Progenitor cell of endocrine pancreas (in vitro differentiated cells): ENCODE measurements around the gene PSMG4. TPM values are rescaled to one million over a fixed set of nuclear protein-coding genes. Genes with fewer than 3 reads are reported as not detected.

Experiments
- DNase-seq: peaks from one replicate; pipeline ENCODE4 v3.0.0; 2021; ENCODE audit warnings: low spot score; ENCODE audit not compliant: unreplicated experiment
- H3K27ac Mint-ChIP-seq: 2 replicates; pipeline ENCODE4 v1.8.0; 2021; ENCODE audit warnings: mild to moderate bottlenecking, moderate library complexity, mixed read lengths
- H3K27me3 Mint-ChIP-seq: 2 replicates; pipeline ENCODE4 v1.8.0; 2021; ENCODE audit warnings: mixed read lengths
- H3K36me3 Mint-ChIP-seq: 2 replicates; pipeline ENCODE4 v1.8.0; 2022; ENCODE audit warnings: mixed read lengths; ENCODE audit not compliant: insufficient read depth
- H3K4me1 Mint-ChIP-seq: 2 replicates; pipeline ENCODE4 v1.8.0; 2021; ENCODE audit warnings: low read depth, mixed read lengths
- H3K4me3 Mint-ChIP-seq: 2 replicates; pipeline ENCODE4 v1.8.0; 2021; ENCODE audit warnings: low read depth, mild to moderate bottlenecking, moderate library complexity, mixed read lengths
- H3K9me3 Mint-ChIP-seq: 2 replicates; pipeline ENCODE4 v1.8.0; 2021; ENCODE audit warnings: low read depth, mixed read lengths
- total RNA-seq: library from RNA; stranded (reverse); gene quantifications from 2 replicates; pipeline ENCODE4 v1.2.1, GENCODE V29; 2021
- TF ChIP-seq, protein P1 (sequence below): fragments of 200-600 bp; sonication (generic); IDR thresholded peaks from one replicate; pipeline ENCODE4 v1.5.0; 2021; ENCODE audit warnings: antibody characterized with exemption, mild to moderate bottlenecking; ENCODE audit not compliant: unreplicated experiment

Gene PSMG4
- total RNA-seq, 1 donor from 2014 or later, result 17.7 TPM

DNA sequence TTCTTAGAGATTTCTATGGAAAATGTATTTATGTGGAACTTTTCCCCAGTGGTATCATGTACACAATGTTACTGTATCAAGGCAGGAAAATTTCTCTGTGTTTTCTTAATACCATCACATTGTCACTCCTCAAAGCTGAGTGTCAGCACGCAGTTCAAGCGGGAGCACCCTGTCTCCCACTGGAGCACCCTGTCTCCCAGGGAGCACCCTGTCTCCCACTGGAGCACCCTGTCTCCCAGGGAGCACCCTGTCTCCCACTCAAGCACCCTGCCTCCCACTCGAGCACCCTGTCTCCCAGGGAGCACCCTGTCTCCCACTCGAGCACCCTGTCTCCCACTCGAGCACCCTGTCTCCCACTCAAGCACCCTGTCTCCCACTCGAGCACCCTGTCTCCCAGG is 51.3 kb downstream of the PSMG4 start:
- no peak for DNase-seq
- H3K9me3 Mint-ChIP-seq, result no peaks in the 10 kb centered on the region
- no peak overlapping the region for H3K27ac Mint-ChIP-seq
- peaks cover 3% of the 10 kb centered on the region for H3K27me3 Mint-ChIP-seq
- no peaks in the 10 kb centered on the region for H3K4me1 Mint-ChIP-seq
- H3K36me3 Mint-ChIP-seq, result peaks cover 13% of the 10 kb centered on the region
- TF ChIP-seq, protein P1, sequence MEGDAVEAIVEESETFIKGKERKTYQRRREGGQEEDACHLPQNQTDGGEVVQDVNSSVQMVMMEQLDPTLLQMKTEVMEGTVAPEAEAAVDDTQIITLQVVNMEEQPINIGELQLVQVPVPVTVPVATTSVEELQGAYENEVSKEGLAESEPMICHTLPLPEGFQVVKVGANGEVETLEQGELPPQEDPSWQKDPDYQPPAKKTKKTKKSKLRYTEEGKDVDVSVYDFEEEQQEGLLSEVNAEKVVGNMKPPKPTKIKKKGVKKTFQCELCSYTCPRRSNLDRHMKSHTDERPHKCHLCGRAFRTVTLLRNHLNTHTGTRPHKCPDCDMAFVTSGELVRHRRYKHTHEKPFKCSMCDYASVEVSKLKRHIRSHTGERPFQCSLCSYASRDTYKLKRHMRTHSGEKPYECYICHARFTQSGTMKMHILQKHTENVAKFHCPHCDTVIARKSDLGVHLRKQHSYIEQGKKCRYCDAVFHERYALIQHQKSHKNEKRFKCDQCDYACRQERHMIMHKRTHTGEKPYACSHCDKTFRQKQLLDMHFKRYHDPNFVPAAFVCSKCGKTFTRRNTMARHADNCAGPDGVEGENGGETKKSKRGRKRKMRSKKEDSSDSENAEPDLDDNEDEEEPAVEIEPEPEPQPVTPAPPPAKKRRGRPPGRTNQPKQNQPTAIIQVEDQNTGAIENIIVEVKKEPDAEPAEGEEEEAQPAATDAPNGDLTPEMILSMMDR, result no peak
- no peak overlapping the region for H3K4me3 Mint-ChIP-seq

DNA sequence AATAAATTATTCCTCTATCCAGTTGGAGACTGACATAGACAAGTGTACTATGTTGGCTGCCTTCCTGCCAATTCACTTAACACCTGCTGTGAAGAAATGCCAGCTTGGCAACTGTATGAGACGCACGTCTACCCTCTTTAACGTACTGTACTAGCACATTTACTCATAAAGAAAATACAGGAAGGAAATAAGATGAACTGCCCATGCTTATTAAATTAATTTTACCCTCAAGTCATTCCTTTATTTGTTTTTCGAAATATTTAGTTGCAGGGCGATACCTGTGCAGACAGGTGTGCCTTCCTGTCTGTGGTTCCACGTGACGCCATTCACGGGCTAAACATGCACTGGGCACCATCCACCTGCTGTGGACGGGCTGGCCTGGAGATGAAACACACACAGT is 52.0 kb downstream of the PSMG4 start:
- no peaks in the 10 kb centered on the region for H3K9me3 Mint-ChIP-seq
- H3K27me3 Mint-ChIP-seq, result peaks cover 3% of the 10 kb centered on the region
- DNase-seq, result no peak

DNA sequence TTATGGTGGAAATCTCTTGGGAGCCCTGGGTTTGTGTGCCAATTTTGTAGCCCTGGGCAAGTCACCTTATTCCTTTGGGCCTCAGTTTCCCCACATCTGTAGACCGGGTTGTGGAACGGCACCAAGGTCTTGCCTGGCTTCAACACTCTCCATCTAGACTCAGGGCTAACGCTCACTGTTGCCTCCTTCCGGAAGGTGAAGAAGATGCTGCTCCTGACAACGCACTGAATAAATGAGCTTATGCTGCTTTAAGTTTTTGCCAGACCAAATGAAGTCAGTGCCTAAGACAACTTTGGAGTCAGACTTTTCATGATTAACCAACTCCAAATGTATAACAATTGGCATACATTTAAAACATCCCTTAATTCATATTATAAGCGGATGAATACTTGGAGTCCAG is 53.1 kb downstream of the PSMG4 start:
- no peaks in the 10 kb centered on the region for H3K9me3 Mint-ChIP-seq
- H3K4me1 Mint-ChIP-seq, result no peaks in the 10 kb centered on the region
- TF ChIP-seq, protein P1, result no peak
- H3K4me3 Mint-ChIP-seq, result no peak overlapping the region
- peaks cover 12% of the 10 kb centered on the region for H3K36me3 Mint-ChIP-seq
- H3K27me3 Mint-ChIP-seq, result peaks cover 3% of the 10 kb centered on the region
- peak overlapping the region; percentile 6 for H3K27ac Mint-ChIP-seq
- DNase-seq, result no peak

More for the DNA sequence above, 52.0 kb downstream of the PSMG4 start:
- H3K4me3 Mint-ChIP-seq, result no peak overlapping the region
- peaks cover 12% of the 10 kb centered on the region for H3K36me3 Mint-ChIP-seq
- no peak overlapping the region for H3K27ac Mint-ChIP-seq
- H3K4me1 Mint-ChIP-seq, result no peaks in the 10 kb centered on the region
- TF ChIP-seq, protein P1, result no peak

DNA sequence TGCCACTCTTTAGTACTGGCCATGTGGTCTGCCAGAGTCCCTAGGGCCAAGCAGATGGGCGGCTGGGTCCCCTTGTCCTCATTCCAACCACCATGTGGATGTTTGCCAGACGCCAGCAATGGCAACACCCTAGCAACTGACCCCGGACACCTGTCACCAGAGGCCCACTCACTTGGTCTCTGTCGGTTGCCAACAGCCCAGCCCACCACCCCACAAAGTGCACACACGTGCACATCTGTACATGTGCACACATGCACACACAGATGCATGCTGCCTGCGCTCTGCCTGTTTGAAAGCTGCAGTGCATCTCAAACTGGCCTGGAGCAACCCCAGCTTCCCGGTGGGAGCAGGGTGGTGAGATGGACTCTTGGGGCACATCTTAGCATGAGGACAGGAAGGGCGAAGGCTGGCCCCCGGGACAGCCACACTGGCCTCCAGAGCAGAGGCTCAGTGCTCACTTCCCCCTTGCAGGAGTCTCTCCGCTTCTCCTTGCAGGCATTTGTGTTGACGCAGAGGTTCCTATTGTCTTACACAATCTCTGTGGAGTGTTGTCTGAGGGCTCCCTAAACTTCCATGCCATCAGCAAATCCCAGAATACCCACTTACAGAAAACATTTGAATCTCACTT is 54.0 kb downstream of the PSMG4 start:
- no peaks in the 10 kb centered on the region for H3K4me1 Mint-ChIP-seq
- no peak overlapping the region for H3K4me3 Mint-ChIP-seq
- peaks cover 5% of the 10 kb centered on the region for H3K27me3 Mint-ChIP-seq
- TF ChIP-seq, protein P1, result no peak
- H3K27ac Mint-ChIP-seq, result no peak overlapping the region
- no peak for DNase-seq
- H3K36me3 Mint-ChIP-seq, result peaks cover 13% of the 10 kb centered on the region
- H3K9me3 Mint-ChIP-seq, result no peaks in the 10 kb centered on the region

DNA sequence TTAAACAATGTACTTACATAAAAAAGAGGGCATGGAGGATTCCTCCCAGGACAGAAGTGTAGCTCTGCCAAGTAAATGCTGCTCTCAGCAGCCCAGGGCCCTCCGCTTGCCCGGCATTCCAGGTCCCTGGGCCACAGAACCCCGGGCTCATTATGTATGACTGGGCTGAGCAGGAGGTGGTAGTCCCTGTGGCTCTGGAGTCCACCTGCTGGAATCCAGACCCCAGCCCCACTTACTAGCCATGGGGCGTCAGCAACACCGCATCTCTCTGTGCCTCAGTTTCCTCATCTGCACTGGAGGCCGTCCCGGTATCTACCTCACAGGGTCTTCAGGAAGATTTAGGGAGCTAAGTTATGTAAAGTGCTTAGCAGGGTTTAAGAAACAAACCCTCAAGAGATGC is 55.4 kb downstream of the PSMG4 start:
- no peaks in the 10 kb centered on the region for H3K9me3 Mint-ChIP-seq
- H3K27me3 Mint-ChIP-seq, result peaks cover 7% of the 10 kb centered on the region

More for the DNA sequence above, 55.4 kb downstream of the PSMG4 start:
- Mint-ChIP-seq H3K27ac (no peak overlapping the region), H3K4me3 (no peak overlapping the region), H3K36me3 (peaks cover 14% of the 10 kb centered on the region), H3K4me1 (no peaks in the 10 kb centered on the region)
- TF ChIP-seq, protein P1, result no peak
- DNase-seq, result no peak
